ENCODE data around the gene POLR3C. TPM values are rescaled to one million over a fixed set of nuclear protein-coding genes. Genes with fewer than 3 reads are reported as not detected.
A peak's percentile ranks its signal among the peaks of the same experiment; 100 is the strongest.

The POLR3C gene
- total RNA-seq, 2 donors from 2014 or later, result 32.7 to 37.9 TPM

GRCh38 chr1:145891587-145892485, 67.8 kb downstream of the POLR3C start:
- WGBS, 2 experiments (ENCODE audit: insufficient coverage in 1 of 2, insufficient read length in 1 of 2), result 0 to 6% methylated on average over 3 to 6 of the region's 6 CpGs
- Histone ChIP-seq H3K36me3 (ENCODE audit: control insufficient read depth, insufficient read depth, low read length) (no peaks in the 10 kb centered on the region), H3K9ac (ENCODE audit: extremely low read depth, low read length, poor library complexity, severe bottlenecking) (no peak overlapping the region), H3K9me3 (ENCODE audit: control insufficient read depth, low read length) (no peaks in the 10 kb centered on the region), H3K4me3 (ENCODE audit: low read length) (peak overlapping the region; percentile 69), H3K27me3 (ENCODE audit: control insufficient read depth, insufficient read depth, low read length, poor library complexity, severe bottlenecking) (no peaks in the 10 kb centered on the region), H3K4me1 (ENCODE audit: control insufficient read depth, insufficient read depth, low read length) (peaks cover 4% of the 10 kb centered on the region), H3K27ac (ENCODE audit: low read depth, low read length) (no peak overlapping the region)
- Mint-ChIP-seq H3K4me3 (peak overlapping the region; percentile 43), H3K27me3 (ENCODE audit: insufficient read depth) (peaks cover 22% of the 10 kb centered on the region), H3K9me3 (no peaks in the 10 kb centered on the region), H3K4me1 (peaks cover 32% of the 10 kb centered on the region), H3K27ac (peak overlapping the region; percentile 86), H3K36me3 (ENCODE audit: low read depth) (no peaks in the 10 kb centered on the region)
- DNase-seq, result peak; percentile 99
- peak; percentile 98 for TF ChIP-seq CTCF (conservative IDR thresholded peaks at IDR 0.05)

GRCh38 chr1:145892486-145893087, 68.6 kb downstream of the POLR3C start:
- no peak for DNase-seq
- Histone ChIP-seq H3K27me3 (ENCODE audit: control insufficient read depth, insufficient read depth, low read length, poor library complexity, severe bottlenecking) (no peaks in the 10 kb centered on the region), H3K4me1 (ENCODE audit: control insufficient read depth, insufficient read depth, low read length) (peaks cover 4% of the 10 kb centered on the region), H3K36me3 (ENCODE audit: control insufficient read depth, insufficient read depth, low read length) (no peaks in the 10 kb centered on the region), H3K4me3 (ENCODE audit: low read length) (peak overlapping the region; percentile 69), H3K9me3 (ENCODE audit: control insufficient read depth, low read length) (no peaks in the 10 kb centered on the region), H3K27ac (ENCODE audit: low read depth, low read length) (no peak overlapping the region), H3K9ac (ENCODE audit: extremely low read depth, low read length, poor library complexity, severe bottlenecking) (no peak overlapping the region)
- WGBS, 2 experiments (ENCODE audit: insufficient coverage in 1 of 2, insufficient read length in 1 of 2), result 78 to 88% methylated on average over 3 of the region's 3 CpGs
- no peaks in the 10 kb centered on the region for H3K36me3 Mint-ChIP-seq (ENCODE audit: low read depth)
- no peaks in the 10 kb centered on the region for H3K9me3 Mint-ChIP-seq
- peak overlapping the region; percentile 86 for H3K27ac Mint-ChIP-seq
- peaks cover 29% of the 10 kb centered on the region for H3K27me3 Mint-ChIP-seq (ENCODE audit: insufficient read depth)
- TF ChIP-seq CTCF (conservative IDR thresholded peaks at IDR 0.05), result no peak
- peak overlapping the region; percentile 43 for H3K4me3 Mint-ChIP-seq
- peaks cover 26% of the 10 kb centered on the region for H3K4me1 Mint-ChIP-seq

- 85 to 96% methylated on average over 5 to 7 of the region's 7 CpGs for WGBS, 2 experiments (ENCODE audit: insufficient coverage in 1 of 2, insufficient read length in 1 of 2)
- H3K36me3 ChIP-seq (ENCODE audit: control insufficient read depth, insufficient read depth, low read length), result no peaks in the 10 kb centered on the region
Observed at GRCh38 chr1:145893306-145894055, 69.5 kb downstream of the POLR3C start.

More at GRCh38 chr1:145893306-145894055, 69.5 kb downstream of the POLR3C start:
- H3K9me3 ChIP-seq (ENCODE audit: control insufficient read depth, low read length), result no peaks in the 10 kb centered on the region
- Mint-ChIP-seq H3K4me1 (peaks cover 21% of the 10 kb centered on the region), H3K4me3 (no peak overlapping the region), H3K27me3 (ENCODE audit: insufficient read depth) (peaks cover 29% of the 10 kb centered on the region), H3K27ac (no peak overlapping the region), H3K9me3 (no peaks in the 10 kb centered on the region), H3K36me3 (ENCODE audit: low read depth) (no peaks in the 10 kb centered on the region)
- DNase-seq, result no peak
- no peak overlapping the region for H3K27ac ChIP-seq (ENCODE audit: low read depth, low read length)
- H3K4me1 ChIP-seq (ENCODE audit: control insufficient read depth, insufficient read depth, low read length), result peaks cover 4% of the 10 kb centered on the region
- H3K4me3 ChIP-seq (ENCODE audit: low read length), result no peak overlapping the region
- H3K27me3 ChIP-seq (ENCODE audit: control insufficient read depth, insufficient read depth, low read length, poor library complexity, severe bottlenecking), result no peaks in the 10 kb centered on the region
- H3K9ac ChIP-seq (ENCODE audit: extremely low read depth, low read length, poor library complexity, severe bottlenecking), result no peak overlapping the region
- no peak for TF ChIP-seq CTCF (conservative IDR thresholded peaks at IDR 0.05)

Data from endodermal cell (in vitro differentiated cells).